HFFc6 (cell line): Measurements from ENCODE around the gene WDR33. TPM values are rescaled to one million over a fixed set of nuclear protein-coding genes. Genes with fewer than 3 reads are reported as not detected.

Experiments
- DNase-seq: peaks from one replicate; pipeline ENCODE4 v3.0.0-alpha.2; 2018
- H3K27ac Mint-ChIP-seq: 2 replicates; pipeline ENCODE4 v1.8.0; 2020; ENCODE audit warnings: mild to moderate bottlenecking, mixed read lengths
- H3K27me3 Mint-ChIP-seq: 2 replicates; pipeline ENCODE4 v1.8.0; 2021; ENCODE audit warnings: mild to moderate bottlenecking, moderate library complexity, mixed read lengths; ENCODE audit not compliant: insufficient read depth
- H3K36me3 Mint-ChIP-seq: 2 replicates; pipeline ENCODE4 v1.8.0; 2021; ENCODE audit warnings: low read depth, mixed read lengths
- H3K4me1 Mint-ChIP-seq: 2 replicates; pipeline ENCODE4 v1.8.0; 2020; ENCODE audit warnings: low read depth, mixed read lengths
- H3K4me3 Mint-ChIP-seq: 2 replicates; pipeline ENCODE4 v1.8.0; 2020; ENCODE audit warnings: mild to moderate bottlenecking, moderate library complexity, mixed read lengths
- H3K9me3 Mint-ChIP-seq: 2 replicates; pipeline ENCODE4 v1.8.0; 2020; ENCODE audit warnings: mild to moderate bottlenecking, mixed read lengths
- CTCF ChIP-seq: fragments of 200-600 bp; sonication (generic); IDR thresholded peaks from 2 replicates; pipeline ENCODE4 v1.5.0; 2021; ENCODE audit warnings: antibody characterized with exemption, mild to moderate bottlenecking
- total RNA-seq, 6 experiments: library from RNA; stranded (reverse); fragmentation: NEBNext Ultra II Directional; extraction: Animal tissue kit (Norgen Biotek cat#: 25700); gene quantifications; 2 replicates in 1 of 6; 3 replicates in 5 of 6; pipeline ENCODE4 v1.2.3, GENCODE V29; 2021

WDR33 gene
- total RNA-seq, 6 experiments from 2014 or later = 36.3 to 40.1 (median 39.4) TPM

GRCh38 chr2:127678991-127679390, 132.0 kb downstream of the WDR33 start:
- Mint-ChIP-seq H3K27ac (no peak overlapping the region), H3K4me1 (peaks cover 36% of the 10 kb centered on the region), H3K9me3 (no peaks in the 10 kb centered on the region), H3K27me3 (peaks cover 21% of the 10 kb centered on the region), H3K4me3 (no peak overlapping the region), H3K36me3 (no peaks in the 10 kb centered on the region)
- no peak for TF ChIP-seq CTCF
- no peak for DNase-seq

GRCh38 chr2:127678531-127678930, 132.4 kb downstream of the WDR33 start:
- Mint-ChIP-seq H3K36me3 (no peaks in the 10 kb centered on the region), H3K4me1 (peaks cover 36% of the 10 kb centered on the region), H3K27ac (no peak overlapping the region), H3K9me3 (no peaks in the 10 kb centered on the region), H3K27me3 (peaks cover 21% of the 10 kb centered on the region), H3K4me3 (no peak overlapping the region)
- TF ChIP-seq CTCF = no peak
- DNase-seq = no peak

- no peak for DNase-seq
- Mint-ChIP-seq H3K27ac (no peak overlapping the region), H3K36me3 (no peaks in the 10 kb centered on the region), H3K4me3 (no peak overlapping the region), H3K4me1 (peaks cover 31% of the 10 kb centered on the region), H3K9me3 (no peaks in the 10 kb centered on the region), H3K27me3 (peaks cover 21% of the 10 kb centered on the region)
- no peak for TF ChIP-seq CTCF
Observed at GRCh38 chr2:127676906-127677305, 134.1 kb downstream of the WDR33 start.

GRCh38 chr2:127675331-127676261, 135.4 kb downstream of the WDR33 start, which contains the start of gene LIMS2:
LIMS2 (minus strand) TSS chr2:127675530; CDS start chr2:127675024, 506 bp downstream.
- H3K4me1 Mint-ChIP-seq = peaks cover 33% of the 10 kb centered on the region
- H3K4me3 Mint-ChIP-seq = peak within 1 kb of the TSS; percentile 94
- H3K27me3 Mint-ChIP-seq = peaks cover 17% of the 10 kb centered on the region
- peak; percentile 35; the same call in 1 of the 2 replicates for TF ChIP-seq CTCF
- no peaks in the 10 kb centered on the region for H3K9me3 Mint-ChIP-seq
- peak; percentile 41 for DNase-seq
- peak within 1 kb of the TSS; percentile 72 for H3K27ac Mint-ChIP-seq
- no peaks in the 10 kb centered on the region for H3K36me3 Mint-ChIP-seq

- H3K36me3 Mint-ChIP-seq = peaks cover 8% of the 10 kb centered on the region; the same call in 1 of the 2 replicates
- no peaks in the 10 kb centered on the region for H3K9me3 Mint-ChIP-seq
- H3K4me3 Mint-ChIP-seq = peak overlapping the region; percentile 94
- peaks cover 15% of the 10 kb centered on the region; the same call in 1 of the 2 replicates for H3K27me3 Mint-ChIP-seq
- peak overlapping the region; percentile 72 for H3K27ac Mint-ChIP-seq
- TF ChIP-seq CTCF = no peak
- no peak for DNase-seq
- peaks cover 43% of the 10 kb centered on the region for H3K4me1 Mint-ChIP-seq
Observed at GRCh38 chr2:127674241-127675209, 136.4 kb downstream of the WDR33 start.
